ENCODE results near the gene EFNA4. TPM values are rescaled to one million over a fixed set of nuclear protein-coding genes. Genes with fewer than 3 reads are reported as not detected.

Gene EFNA4
- total and polyA plus RNA-seq, 9 of the 15 experiments (the other 6 are each of a cell fraction or from before 2014, with no cell fraction given): 0.68 to 7.4 (median 6.1) TPM

- TF ChIP-seq, protein P1, sequence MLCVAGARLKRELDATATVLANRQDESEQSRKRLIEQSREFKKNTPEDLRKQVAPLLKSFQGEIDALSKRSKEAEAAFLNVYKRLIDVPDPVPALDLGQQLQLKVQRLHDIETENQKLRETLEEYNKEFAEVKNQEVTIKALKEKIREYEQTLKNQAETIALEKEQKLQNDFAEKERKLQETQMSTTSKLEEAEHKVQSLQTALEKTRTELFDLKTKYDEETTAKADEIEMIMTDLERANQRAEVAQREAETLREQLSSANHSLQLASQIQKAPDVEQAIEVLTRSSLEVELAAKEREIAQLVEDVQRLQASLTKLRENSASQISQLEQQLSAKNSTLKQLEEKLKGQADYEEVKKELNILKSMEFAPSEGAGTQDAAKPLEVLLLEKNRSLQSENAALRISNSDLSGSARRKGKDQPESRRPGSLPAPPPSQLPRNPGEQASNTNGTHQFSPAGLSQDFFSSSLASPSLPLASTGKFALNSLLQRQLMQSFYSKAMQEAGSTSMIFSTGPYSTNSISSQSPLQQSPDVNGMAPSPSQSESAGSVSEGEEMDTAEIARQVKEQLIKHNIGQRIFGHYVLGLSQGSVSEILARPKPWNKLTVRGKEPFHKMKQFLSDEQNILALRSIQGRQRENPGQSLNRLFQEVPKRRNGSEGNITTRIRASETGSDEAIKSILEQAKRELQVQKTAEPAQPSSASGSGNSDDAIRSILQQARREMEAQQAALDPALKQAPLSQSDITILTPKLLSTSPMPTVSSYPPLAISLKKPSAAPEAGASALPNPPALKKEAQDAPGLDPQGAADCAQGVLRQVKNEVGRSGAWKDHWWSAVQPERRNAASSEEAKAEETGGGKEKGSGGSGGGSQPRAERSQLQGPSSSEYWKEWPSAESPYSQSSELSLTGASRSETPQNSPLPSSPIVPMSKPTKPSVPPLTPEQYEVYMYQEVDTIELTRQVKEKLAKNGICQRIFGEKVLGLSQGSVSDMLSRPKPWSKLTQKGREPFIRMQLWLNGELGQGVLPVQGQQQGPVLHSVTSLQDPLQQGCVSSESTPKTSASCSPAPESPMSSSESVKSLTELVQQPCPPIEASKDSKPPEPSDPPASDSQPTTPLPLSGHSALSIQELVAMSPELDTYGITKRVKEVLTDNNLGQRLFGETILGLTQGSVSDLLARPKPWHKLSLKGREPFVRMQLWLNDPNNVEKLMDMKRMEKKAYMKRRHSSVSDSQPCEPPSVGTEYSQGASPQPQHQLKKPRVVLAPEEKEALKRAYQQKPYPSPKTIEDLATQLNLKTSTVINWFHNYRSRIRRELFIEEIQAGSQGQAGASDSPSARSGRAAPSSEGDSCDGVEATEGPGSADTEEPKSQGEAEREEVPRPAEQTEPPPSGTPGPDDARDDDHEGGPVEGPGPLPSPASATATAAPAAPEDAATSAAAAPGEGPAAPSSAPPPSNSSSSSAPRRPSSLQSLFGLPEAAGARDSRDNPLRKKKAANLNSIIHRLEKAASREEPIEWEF (CRISPR knock-in tag; IDR thresholded peaks at IDR 0.05): no peak
- TF ChIP-seq ZFX (CRISPR knock-in tag; IDR thresholded peaks at IDR 0.05): peak; percentile 57; the same call in 1 of the 2 replicates
- TF ChIP-seq TAF7 (tag; IDR thresholded peaks at IDR 0.05): no peak
- peak in 1 of 2 experiments; percentile 82; a peak in 1 of 4 replicates for TF ChIP-seq HDAC1 (IDR thresholded peaks at IDR 0.05)
- peak; percentile 79 for TF ChIP-seq MEIS2 (IDR thresholded peaks at IDR 0.05; ENCODE audit: partially characterized antibody)
- peak; percentile 71 for TF ChIP-seq RNF2 (IDR thresholded peaks at IDR 0.05)
- TF ChIP-seq ZBTB40 (IDR thresholded peaks at IDR 0.05): peak; percentile 28
- TF ChIP-seq ZBTB40 (CRISPR knock-in tag; IDR thresholded peaks at IDR 0.05): no peak
- no peak for TF ChIP-seq LARP7 (IDR thresholded peaks at IDR 0.05)
- TF ChIP-seq ZBTB33 (CRISPR knock-in tag; IDR thresholded peaks at IDR 0.05): peak; percentile 91
- TF ChIP-seq ZNF175 (CRISPR knock-in tag; IDR thresholded peaks at IDR 0.05; ENCODE audit: low read depth): no peak
- no peak for TF ChIP-seq ZEB2 (IDR thresholded peaks at IDR 0.05)
Measured at GRCh38 chr1:155084722-155085503, 21.4 kb downstream of the EFNA4 start (continued).

Measured in K562 (cell line).